Endometrium (tissue), 2 donors: Measurements from ENCODE around the gene FAM171A1.
"Not testable (repeated sequence)": the region's sequence is repeated elsewhere in the genome, so short reads cannot be mapped to it uniquely, and the experiment has no call there.

Experiments
- FAIRE-seq: peaks from 2 replicates; lab custom pipeline; 2012; peaks lifted over from hg19 to GRCh38; lab: Jason Lieb, UNC
- donor health status: control.
- donor health status: control.

Gene FAM171A1

GRCh38 chr10:15316871-15317464, 54.1 kb downstream of the FAM171A1 start:
- FAIRE-seq = no peak

DNA sequence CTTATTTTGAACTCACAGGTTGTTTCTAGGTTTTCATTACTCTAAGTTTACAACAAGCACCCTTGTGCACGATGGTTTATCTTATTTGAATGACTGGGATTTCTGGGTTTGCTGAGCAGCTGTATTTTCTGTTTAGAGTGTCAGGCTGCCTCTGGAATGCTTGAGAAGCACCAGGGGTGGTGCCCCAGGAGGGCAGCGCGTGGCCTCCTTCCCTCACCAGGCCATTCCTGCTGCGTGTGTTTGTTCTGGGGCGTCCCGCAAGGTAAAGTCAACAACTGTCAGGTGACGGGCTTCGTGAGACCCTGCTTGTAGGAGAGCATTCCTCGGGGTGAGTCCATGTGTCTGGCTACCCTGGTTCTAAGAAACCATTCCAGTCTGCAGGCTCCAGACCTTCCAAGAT, 54.9 kb downstream of the FAM171A1 start:
- no peak for FAIRE-seq

DNA sequence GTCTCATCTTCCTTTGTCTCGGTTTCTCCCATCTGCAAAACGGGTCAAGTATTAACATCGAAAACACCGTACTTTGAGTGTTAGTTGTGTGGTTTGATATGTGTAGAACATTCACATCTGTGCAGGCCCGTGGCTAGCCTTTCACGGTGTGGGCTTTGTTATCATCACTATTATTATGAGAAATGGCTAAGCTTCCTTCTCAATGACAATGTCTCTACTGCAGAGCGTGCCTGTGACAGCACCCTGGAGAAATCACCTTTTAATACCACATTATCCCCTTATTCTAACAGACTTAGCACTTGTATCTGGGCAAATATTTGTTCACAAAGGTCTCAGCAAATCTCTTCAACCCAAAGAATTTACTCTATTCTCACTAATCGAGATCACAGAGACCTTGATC, 55.8 kb downstream of the FAM171A1 start:
- no peak for FAIRE-seq

- FAIRE-seq = no peak
Observed at GRCh38 chr10:15314482-15315045, 56.5 kb downstream of the FAM171A1 start.

DNA sequence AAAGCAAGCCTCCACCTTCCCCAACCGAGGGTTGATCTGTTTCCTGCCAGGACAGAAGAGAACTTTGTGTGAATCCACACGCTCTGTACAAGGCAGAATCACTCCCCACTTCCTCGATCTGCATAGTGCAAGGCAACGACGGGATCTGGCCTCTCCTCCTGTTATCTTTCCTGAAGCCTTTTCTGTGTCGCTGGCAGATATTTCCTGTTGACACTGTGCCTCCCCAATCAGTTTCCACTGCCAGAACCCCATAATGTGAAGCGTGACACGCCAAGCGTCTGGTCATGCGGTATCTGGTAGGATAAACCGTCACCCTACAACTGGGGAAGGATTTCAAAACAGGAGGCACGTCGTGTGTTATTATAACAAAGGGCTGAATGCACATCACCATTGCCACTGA, 57.2 kb downstream of the FAM171A1 start:
- FAIRE-seq = no peak

DNA sequence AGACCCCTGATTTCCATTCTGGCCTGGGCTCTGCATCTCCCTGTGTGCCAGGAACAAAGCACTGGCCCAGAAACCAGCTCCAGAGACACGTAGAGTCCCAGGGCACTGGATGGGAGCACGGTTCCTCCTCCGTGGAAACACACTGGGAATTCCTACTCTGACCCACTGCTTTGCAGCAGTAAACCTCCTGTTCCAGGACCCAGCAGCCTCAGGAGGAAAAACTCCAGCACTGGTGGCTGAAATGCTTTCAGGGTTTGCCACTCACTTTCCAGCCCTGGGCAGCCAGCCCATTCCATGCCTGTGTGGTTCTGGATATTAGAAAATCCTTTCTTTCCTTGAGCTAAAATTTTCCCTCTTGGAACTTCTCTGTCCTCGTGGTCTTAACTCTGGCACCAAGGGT, 58.0 kb downstream of the FAM171A1 start:
- no peak for FAIRE-seq

GRCh38 chr10:15311569-15312280, 59.4 kb downstream of the FAM171A1 start:
- FAIRE-seq = no peak

- FAIRE-seq = no peak
Observed at GRCh38 chr10:15310776-15311568, 60.1 kb downstream of the FAM171A1 start.

- no peak for FAIRE-seq
Observed at GRCh38 chr10:15309221-15309620, 61.9 kb downstream of the FAM171A1 start.

- FAIRE-seq = no peak
Observed at GRCh38 chr10:15306735-15307280, 64.3 kb downstream of the FAM171A1 start.

- FAIRE-seq = no peak
Observed at GRCh38 chr10:15305634-15306033, 65.5 kb downstream of the FAM171A1 start.

DNA sequence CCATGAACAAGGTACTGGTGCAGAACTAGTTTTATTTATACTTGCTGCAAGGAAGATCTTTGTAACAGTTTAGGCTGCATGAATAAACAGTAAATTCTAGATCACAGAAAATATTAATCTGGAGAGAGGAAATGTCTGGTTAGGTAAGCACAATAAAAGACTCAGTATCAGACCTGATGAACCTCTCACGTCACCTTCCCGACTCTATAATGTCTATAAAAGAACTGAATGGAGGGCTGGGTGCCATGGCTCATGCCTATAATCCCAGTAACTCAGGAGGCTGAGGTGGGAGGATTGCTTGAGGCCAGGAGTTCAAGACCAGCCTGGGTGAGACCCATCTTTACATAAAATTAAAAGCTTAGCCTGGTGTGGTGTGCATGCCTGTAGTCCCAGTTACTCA, 65.9 kb downstream of the FAM171A1 start:
- FAIRE-seq = no peak

- FAIRE-seq = not testable (repeated sequence)
Observed at GRCh38 chr10:15302188-15302956, 68.7 kb downstream of the FAM171A1 start.

- no peak for FAIRE-seq
Observed at GRCh38 chr10:15300697-15301096, 70.4 kb downstream of the FAM171A1 start.

- FAIRE-seq = no peak
Observed at GRCh38 chr10:15300145-15300544, 70.9 kb downstream of the FAM171A1 start.

DNA sequence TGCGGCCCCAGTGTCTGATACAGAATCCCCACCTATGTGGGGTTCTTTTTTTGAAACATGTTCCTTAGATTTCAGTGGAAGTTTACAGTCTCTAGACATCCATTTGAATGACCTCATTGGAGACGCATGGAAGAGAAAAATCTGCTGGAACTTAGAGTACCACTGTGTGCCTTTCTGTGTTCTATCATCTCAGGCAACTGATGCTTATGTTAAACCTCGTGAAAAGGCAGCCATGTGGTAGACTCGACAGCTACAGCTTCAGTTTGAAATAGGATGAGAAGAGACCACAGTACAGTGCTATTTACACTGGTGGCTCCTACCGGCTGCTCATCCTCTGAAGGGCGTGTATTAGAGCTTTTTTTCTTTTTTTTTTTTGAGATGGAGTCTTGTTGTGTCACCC, 74.4 kb downstream of the FAM171A1 start:
- FAIRE-seq = no peak

GRCh38 chr10:15295537-15296325, 75.4 kb downstream of the FAM171A1 start:
- no peak for FAIRE-seq

- FAIRE-seq = no peak
Observed at GRCh38 chr10:15293862-15294842, 76.9 kb downstream of the FAM171A1 start.

GRCh38 chr10:15290671-15291070, 80.4 kb downstream of the FAM171A1 start:
- no peak for FAIRE-seq

- FAIRE-seq = no peak
Observed at GRCh38 chr10:15290150-15290549, 80.9 kb downstream of the FAM171A1 start.
